ENCODE data around the gene LPA.
"Not testable (repeated sequence)": the region's sequence is repeated elsewhere in the genome, so short reads cannot be mapped to it uniquely, and the experiment has no call there.

GRCh38 chr6:160685101-160685761 lies 21.2 kb upstream of the LPA start:
- not testable (repeated sequence) for TF ChIP-seq POLR2AphosphoS5 (IDR thresholded peaks at IDR 0.05); CTCF (IDR thresholded peaks at IDR 0.05 in 8 of 11, conservative IDR thresholded peaks at IDR 0.05 in 3 of 11)
